ENCODE results near the gene LCA5L. TPM values are rescaled to one million over a fixed set of nuclear protein-coding genes. Genes with fewer than 3 reads are reported as not detected.

Gene LCA5L

DNA sequence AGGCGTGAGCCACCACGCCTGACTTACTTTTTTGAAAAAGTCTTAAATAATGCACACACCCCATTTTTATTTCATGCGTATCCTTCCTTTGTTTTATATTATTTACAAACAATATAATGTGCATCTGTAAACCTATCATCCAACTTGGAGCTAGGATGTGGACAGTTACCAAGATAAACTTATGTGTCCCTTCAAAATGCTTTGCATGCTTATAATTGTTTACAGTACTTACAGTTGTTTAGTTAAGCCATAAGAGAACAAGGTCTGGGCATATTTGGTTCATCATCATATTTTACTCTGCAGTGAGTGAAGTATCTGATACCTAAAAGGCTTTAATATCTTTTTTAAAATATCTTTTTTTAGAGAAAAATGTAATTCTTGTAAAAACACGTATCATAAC lies 80.6 kb downstream of the LCA5L start:
- Histone ChIP-seq H3K9ac (ENCODE audit: low read length) (no peak overlapping the region), H3K27me3 (ENCODE audit: insufficient read depth, low read length, poor library complexity) (no peaks in the 10 kb centered on the region), H3K27ac (ENCODE audit: low read depth, low read length) (no peak overlapping the region), H3K4me1 (ENCODE audit: control insufficient read depth, low read depth, low read length) (no peaks in the 10 kb centered on the region), H3K4me2 (ENCODE audit: low read length) (no peak overlapping the region), H3K4me3 (ENCODE audit: low read length) (no peak overlapping the region), H3K36me3 (ENCODE audit: control insufficient read depth, insufficient read depth, low read length) (no peaks in the 10 kb centered on the region), H2AK5ac (ENCODE audit: low read length) (no peak overlapping the region), H3K23ac (ENCODE audit: low read length) (no peak overlapping the region), H2BK120ac (ENCODE audit: low read depth, low read length) (no peak overlapping the region), H2BK15ac (replicated peaks; ENCODE audit: low read depth) (no peak overlapping the region), H4K5ac (ENCODE audit: low read length) (no peak overlapping the region), H3K79me1 (ENCODE audit: low read length) (no peaks in the 10 kb centered on the region), H3K79me2 (ENCODE audit: control insufficient read depth, insufficient read depth, low read length) (no peaks in the 10 kb centered on the region), H3K4ac (ENCODE audit: low read depth, low read length) (no peak overlapping the region), H4K8ac (ENCODE audit: low read depth, low read length) (no peak overlapping the region), H3K56ac (ENCODE audit: low read length) (no peak overlapping the region), H2BK5ac (ENCODE audit: low read length) (no peak overlapping the region), H3K18ac (ENCODE audit: low read length) (no peak overlapping the region)
- WGBS (ENCODE audit: extremely low coverage, insufficient coverage, low lambda C conversion rate): no CpG with 5 or more reads among the region's 4 CpGs
- DNase-seq: no peak

DNA sequence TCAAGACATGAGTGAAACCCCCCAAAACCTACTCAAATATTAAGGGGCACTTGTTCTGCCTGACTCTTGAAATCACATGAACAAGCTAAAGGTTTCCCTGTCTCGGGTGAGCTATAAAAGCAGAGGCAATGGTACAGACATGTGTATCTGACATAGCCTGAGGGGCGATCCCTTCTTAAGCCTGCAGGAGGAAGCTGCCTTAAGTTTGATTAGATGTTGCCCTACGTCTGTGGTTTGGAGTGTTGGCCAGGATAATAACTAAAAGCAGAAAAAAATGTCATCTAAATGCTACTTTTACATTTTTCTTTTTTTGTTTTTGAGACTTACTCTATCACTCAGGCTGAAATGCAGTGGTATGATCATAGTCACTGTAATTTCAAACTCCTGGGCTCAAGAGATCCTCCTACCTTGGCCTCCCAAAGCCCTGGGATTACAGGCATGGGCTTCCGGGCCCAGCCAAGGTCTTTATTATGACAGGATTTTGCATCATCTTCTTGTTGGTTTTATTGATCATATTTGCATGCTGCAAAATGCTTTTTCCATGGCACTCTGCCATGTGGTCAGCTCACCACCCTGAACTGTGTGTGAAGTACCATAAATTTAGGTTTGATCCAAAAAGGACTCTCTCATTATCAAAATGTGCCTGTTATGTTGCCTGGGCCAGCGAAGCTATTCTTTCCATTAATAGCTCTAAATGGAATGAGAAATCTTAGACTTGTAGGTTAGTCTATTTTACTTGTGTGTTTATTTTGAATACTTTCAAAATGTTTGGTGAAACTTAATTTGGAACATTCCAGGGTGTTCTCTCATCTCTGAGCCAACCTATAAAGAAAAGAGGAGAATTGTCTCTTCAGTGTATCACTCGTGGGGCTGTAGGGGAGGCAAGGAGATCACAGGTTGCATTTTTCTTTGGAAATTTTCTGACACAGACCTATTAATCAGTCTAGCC lies 81.7 kb downstream of the LCA5L start:
- no CpG with 5 or more reads among the region's 6 CpGs for WGBS (ENCODE audit: extremely low coverage, insufficient coverage, low lambda C conversion rate)
- H2BK5ac ChIP-seq (ENCODE audit: low read length): no peak overlapping the region
- peak overlapping the region; percentile 6 for H3K4ac ChIP-seq (ENCODE audit: low read depth, low read length)
- DNase-seq: peak; percentile 72
- no peak overlapping the region for H3K56ac ChIP-seq (ENCODE audit: low read length)
- no peak overlapping the region for H3K4me2 ChIP-seq (ENCODE audit: low read length)
- H3K9ac ChIP-seq (ENCODE audit: low read length): no peak overlapping the region
- H3K79me1 ChIP-seq (ENCODE audit: low read length): no peaks in the 10 kb centered on the region
- H4K8ac ChIP-seq (ENCODE audit: low read depth, low read length): no peak overlapping the region
- H3K36me3 ChIP-seq (ENCODE audit: control insufficient read depth, insufficient read depth, low read length): no peaks in the 10 kb centered on the region
- H2BK120ac ChIP-seq (ENCODE audit: low read depth, low read length): no peak overlapping the region
- no peaks in the 10 kb centered on the region for H3K27me3 ChIP-seq (ENCODE audit: insufficient read depth, low read length, poor library complexity)
- H2AK5ac ChIP-seq (ENCODE audit: low read length): no peak overlapping the region
- H3K4me3 ChIP-seq (ENCODE audit: low read length): no peak overlapping the region
- no peak overlapping the region for H2BK15ac ChIP-seq (replicated peaks; ENCODE audit: low read depth)
- no peaks in the 10 kb centered on the region for H3K79me2 ChIP-seq (ENCODE audit: control insufficient read depth, insufficient read depth, low read length)
- H3K18ac ChIP-seq (ENCODE audit: low read length): no peak overlapping the region
- no peak overlapping the region for H3K23ac ChIP-seq (ENCODE audit: low read length)
- no peak overlapping the region for H3K27ac ChIP-seq (ENCODE audit: low read depth, low read length)
- H4K5ac ChIP-seq (ENCODE audit: low read length): no peak overlapping the region
- H3K4me1 ChIP-seq (ENCODE audit: control insufficient read depth, low read depth, low read length): no peaks in the 10 kb centered on the region

DNA sequence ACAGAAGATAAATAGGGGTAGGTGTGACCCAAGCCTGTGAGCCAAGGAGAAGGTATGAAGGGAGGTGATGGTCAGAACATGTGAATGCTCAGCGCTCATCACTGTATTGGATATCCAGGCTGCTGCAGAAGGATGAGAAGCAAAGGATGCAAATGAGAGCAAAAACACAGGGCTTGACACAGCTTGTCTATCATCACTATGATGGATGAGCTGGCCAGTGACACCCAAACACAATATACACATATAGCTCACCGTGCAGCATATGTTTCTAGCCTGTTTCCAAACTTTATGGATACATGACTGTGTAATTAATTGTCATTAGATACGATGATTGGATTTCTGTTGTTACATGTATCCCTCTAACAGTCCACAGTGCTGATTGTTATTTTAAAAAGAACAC lies 82.8 kb downstream of the LCA5L start:
- no peak overlapping the region for H3K9ac ChIP-seq (ENCODE audit: low read length)
- H3K27ac ChIP-seq (ENCODE audit: low read depth, low read length): no peak overlapping the region
- H4K8ac ChIP-seq (ENCODE audit: low read depth, low read length): no peak overlapping the region
- no peaks in the 10 kb centered on the region for H3K79me1 ChIP-seq (ENCODE audit: low read length)
- H4K5ac ChIP-seq (ENCODE audit: low read length): no peak overlapping the region
- H2BK5ac ChIP-seq (ENCODE audit: low read length): no peak overlapping the region
- H2BK15ac ChIP-seq (replicated peaks; ENCODE audit: low read depth): no peak overlapping the region
- H3K4me1 ChIP-seq (ENCODE audit: control insufficient read depth, low read depth, low read length): no peaks in the 10 kb centered on the region
- H3K56ac ChIP-seq (ENCODE audit: low read length): no peak overlapping the region
- no peak overlapping the region for H2AK5ac ChIP-seq (ENCODE audit: low read length)
- H3K4me3 ChIP-seq (ENCODE audit: low read length): no peak overlapping the region
- DNase-seq: no peak
- H2BK120ac ChIP-seq (ENCODE audit: low read depth, low read length): no peak overlapping the region
- no peaks in the 10 kb centered on the region for H3K79me2 ChIP-seq (ENCODE audit: control insufficient read depth, insufficient read depth, low read length)
- H3K23ac ChIP-seq (ENCODE audit: low read length): no peak overlapping the region
- H3K18ac ChIP-seq (ENCODE audit: low read length): no peak overlapping the region
- H3K4ac ChIP-seq (ENCODE audit: low read depth, low read length): no peak overlapping the region
- H3K27me3 ChIP-seq (ENCODE audit: insufficient read depth, low read length, poor library complexity): no peaks in the 10 kb centered on the region
- H3K4me2 ChIP-seq (ENCODE audit: low read length): no peak overlapping the region
- WGBS (ENCODE audit: extremely low coverage, insufficient coverage, low lambda C conversion rate): no CpG with 5 or more reads among the region's 3 CpGs
- no peaks in the 10 kb centered on the region for H3K36me3 ChIP-seq (ENCODE audit: control insufficient read depth, insufficient read depth, low read length)

DNA sequence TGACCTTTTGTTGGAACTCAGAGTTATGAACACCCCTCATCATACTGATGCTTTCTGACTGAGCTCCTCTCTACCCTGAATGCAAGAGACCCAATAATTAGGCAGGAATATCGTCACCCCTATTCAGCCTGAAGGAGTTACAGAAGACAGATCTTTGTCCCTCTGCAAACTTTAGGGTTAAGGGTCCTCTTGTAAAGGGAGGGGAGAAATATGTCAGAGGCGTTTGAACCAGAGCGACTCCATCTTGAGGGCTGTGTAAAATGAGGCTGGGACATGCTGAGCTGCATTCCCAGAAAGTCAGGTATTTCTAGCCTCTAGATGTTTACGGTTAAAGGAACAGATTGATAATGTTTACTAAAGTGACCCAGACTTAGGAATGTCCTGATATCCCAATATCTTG lies 86.2 kb downstream of the LCA5L start:
- Histone ChIP-seq H2BK120ac (ENCODE audit: low read depth, low read length) (no peak overlapping the region), H3K27me3 (ENCODE audit: insufficient read depth, low read length, poor library complexity) (no peaks in the 10 kb centered on the region), H3K79me2 (ENCODE audit: control insufficient read depth, insufficient read depth, low read length) (no peaks in the 10 kb centered on the region), H3K4me1 (ENCODE audit: control insufficient read depth, low read depth, low read length) (no peaks in the 10 kb centered on the region), H3K4ac (ENCODE audit: low read depth, low read length) (no peak overlapping the region), H2BK5ac (ENCODE audit: low read length) (no peak overlapping the region), H3K56ac (ENCODE audit: low read length) (no peak overlapping the region), H3K4me2 (ENCODE audit: low read length) (no peak overlapping the region), H3K18ac (ENCODE audit: low read length) (no peak overlapping the region), H3K4me3 (ENCODE audit: low read length) (no peak overlapping the region), H2AK5ac (ENCODE audit: low read length) (no peak overlapping the region), H4K8ac (ENCODE audit: low read depth, low read length) (no peak overlapping the region), H3K79me1 (ENCODE audit: low read length) (no peaks in the 10 kb centered on the region), H3K27ac (ENCODE audit: low read depth, low read length) (no peak overlapping the region), H4K5ac (ENCODE audit: low read length) (no peak overlapping the region), H3K36me3 (ENCODE audit: control insufficient read depth, insufficient read depth, low read length) (no peaks in the 10 kb centered on the region), H2BK15ac (replicated peaks; ENCODE audit: low read depth) (no peak overlapping the region), H3K9ac (ENCODE audit: low read length) (no peak overlapping the region), H3K23ac (ENCODE audit: low read length) (no peak overlapping the region)
- no CpG with 5 or more reads among the region's 4 CpGs for WGBS (ENCODE audit: extremely low coverage, insufficient coverage, low lambda C conversion rate)
- DNase-seq: no peak

Small RNAs within 50 kb of the gene (small RNA-seq; reads per million reads assigned to genes)
- gene MIR6508 (ENCODE audit: insufficient read depth): not detected

Measured in mesendoderm (in vitro differentiated cells).